A673 (cell line): ENCODE measurements around the gene PILRA. TPM values are rescaled to one million over a fixed set of nuclear protein-coding genes. Genes with fewer than 3 reads are reported as not detected.

ENCODE experiments used
- BruUV-seq: library from RNA; stranded (reverse); fragments of 400-500 nt; replicated peaks from 2 replicates; lab custom pipeline; 2021; lab: Mats Ljungman, UMichigan
- CTCF ChIA-PET: fragments of 300-600 bp; sonication (Branson Sonifier 250); formaldehyde crosslinking; loops from one replicate; lab custom pipeline; 2022; ENCODE audit warnings: antibody characterized with exemption; lab: Charles Lee
- POLR2A ChIA-PET: fragments of 300-600 bp; sonication (Branson Sonifier 250); formaldehyde crosslinking; loops from one replicate; lab custom pipeline; 2022; ENCODE audit warnings: antibody characterized with exemption; ENCODE audit not compliant: low non-redundant PET; lab: Charles Lee
- DNase-seq: peaks from one replicate; pipeline ENCODE4 v3.0.0-alpha.2; 2015; ENCODE audit warnings: low spot score
- H3K27ac ChIP-seq: fragments of 200-600 bp; sonication (generic); 2 replicates; pipeline ENCODE4 v1.5.1; 2016; ENCODE audit warnings: mixed run types, low read depth, mild to moderate bottlenecking, mixed read lengths, antibody characterized with exemption, low read length; ENCODE audit not compliant: poor library complexity, severe bottlenecking
- H3K27me3 ChIP-seq: fragments of 200-600 bp; sonication (generic); replicated peaks from 2 replicates; pipeline ENCODE4 v1.6.1; 2017; ENCODE audit warnings: mixed run types, low read depth, mild to moderate bottlenecking, mixed read lengths, antibody characterized with exemption, low read length; ENCODE audit not compliant: insufficient read depth, poor library complexity
- H3K36me3 ChIP-seq: fragments of 200-600 bp; sonication (generic); 2 replicates; pipeline ENCODE4 v1.6.1; 2016; ENCODE audit warnings: mixed run types, mild to moderate bottlenecking, mixed read lengths, antibody characterized with exemption, low read length; ENCODE audit not compliant: insufficient read depth, poor library complexity, severe bottlenecking
- H3K4me1 ChIP-seq: fragments of 200-600 bp; sonication (generic); 2 replicates; pipeline ENCODE4 v1.6.1; 2017; ENCODE audit warnings: mixed run types, mild to moderate bottlenecking, mixed read lengths, antibody characterized with exemption, low read length; ENCODE audit not compliant: insufficient read depth, poor library complexity, severe bottlenecking
- H3K4me3 ChIP-seq: fragments of 200-600 bp; sonication (generic); 2 replicates; pipeline ENCODE4 v1.5.1; 2016; ENCODE audit warnings: low read depth, mixed run types, mild to moderate bottlenecking, mixed read lengths, low read length; ENCODE audit not compliant: poor library complexity, severe bottlenecking
- H3K9me3 ChIP-seq: fragments of 200-600 bp; sonication (generic); 2 replicates; pipeline ENCODE4 v1.6.1; 2016; ENCODE audit warnings: mixed run types, low read depth, mild to moderate bottlenecking, mixed read lengths, antibody characterized with exemption, low read length; ENCODE audit not compliant: poor library complexity, severe bottlenecking
- CTCF ChIP-seq: fragments of 300-800, 200-600 bp; sonication (generic); conservative IDR thresholded peaks from 2 replicates; pipeline ENCODE4 v1.5.1; 2017; ENCODE audit warnings: low read depth, mild to moderate bottlenecking, antibody characterized with exemption, low read length, moderate library complexity, mixed read lengths
- EZH2 ChIP-seq: fragments of 200-600 bp; sonication (generic); IDR thresholded peaks from 2 replicates; pipeline ENCODE4 v1.6.1; 2017; ENCODE audit warnings: borderline replicate concordance, low read depth, mild to moderate bottlenecking, mixed read lengths, antibody characterized with exemption, low read length; ENCODE audit not compliant: poor library complexity, severe bottlenecking
- intact Hi-C: fragments of 100-400 bp; cut with micrococcal nuclease; formaldehyde crosslinking; loops from one replicate; pipeline ENCODE4 v1.10.0; 2022; ENCODE audit not compliant: unreplicated experiment
- total RNA-seq: library from RNA; stranded (reverse); gene quantifications from 2 replicates; pipeline ENCODE4 v1.2.3, GENCODE V29; 2021

Gene PILRA
- total RNA-seq, 1 experiment from 2014 or later: 1.5 TPM

GRCh38 chr7:100358027-100358856 lies 15.0 kb upstream of the PILRA start, which contains the start of gene PILRB:
TSS of gene PILRB (plus strand) at chr7:100358117. CDS start at chr7:100358303, 186 bp downstream.
- CTCF ChIA-PET: no interaction called here
- H3K36me3 ChIP-seq: peaks cover 77% of the 10 kb centered on the region

DNA sequence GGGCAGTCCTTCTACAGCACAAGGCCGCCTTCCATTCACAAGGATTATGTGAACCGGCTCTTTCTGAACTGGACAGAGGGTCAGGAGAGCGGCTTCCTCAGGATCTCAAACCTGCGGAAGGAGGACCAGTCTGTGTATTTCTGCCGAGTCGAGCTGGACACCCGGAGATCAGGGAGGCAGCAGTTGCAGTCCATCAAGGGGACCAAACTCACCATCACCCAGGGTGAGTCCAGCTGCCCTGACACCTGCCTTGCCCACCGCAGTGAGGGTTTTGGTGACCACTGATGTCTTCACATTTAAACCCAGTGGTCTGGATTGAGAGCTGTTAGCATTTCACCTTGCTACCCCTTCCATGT lies 14.5 kb upstream of the PILRA start:
- ChIA-PET POLR2A (no interaction called here), CTCF (no interaction called here)
- H3K4me3 ChIP-seq: no peak overlapping the region
- intact Hi-C loops: no loop called here
- peaks cover 73% of the 10 kb centered on the region for H3K36me3 ChIP-seq
- DNase-seq: no peak
- BruUV-seq: no TSS peak
- H3K27ac ChIP-seq: no peak overlapping the region
- no peaks in the 10 kb centered on the region for H3K4me1 ChIP-seq
- no peak for TF ChIP-seq CTCF
- TF ChIP-seq EZH2: no peak
- no peaks in the 10 kb centered on the region for H3K9me3 ChIP-seq
- H3K27me3 ChIP-seq: no peaks in the 10 kb centered on the region

More at GRCh38 chr7:100358027-100358856, 15.0 kb upstream of the PILRA start, which contains the start of gene PILRB:
- no TSS peak for BruUV-seq
- POLR2A ChIA-PET: no interaction called here
- DNase-seq: no peak
- no peak within 1 kb of the TSS for H3K4me3 ChIP-seq
- H3K4me1 ChIP-seq: no peaks in the 10 kb centered on the region
- no peaks in the 10 kb centered on the region for H3K27me3 ChIP-seq
- intact Hi-C loops: no loop called here
- H3K27ac ChIP-seq: no peak within 1 kb of the TSS
- TF ChIP-seq CTCF (no peak), EZH2 (no peak)
- H3K9me3 ChIP-seq: no peaks in the 10 kb centered on the region

DNA sequence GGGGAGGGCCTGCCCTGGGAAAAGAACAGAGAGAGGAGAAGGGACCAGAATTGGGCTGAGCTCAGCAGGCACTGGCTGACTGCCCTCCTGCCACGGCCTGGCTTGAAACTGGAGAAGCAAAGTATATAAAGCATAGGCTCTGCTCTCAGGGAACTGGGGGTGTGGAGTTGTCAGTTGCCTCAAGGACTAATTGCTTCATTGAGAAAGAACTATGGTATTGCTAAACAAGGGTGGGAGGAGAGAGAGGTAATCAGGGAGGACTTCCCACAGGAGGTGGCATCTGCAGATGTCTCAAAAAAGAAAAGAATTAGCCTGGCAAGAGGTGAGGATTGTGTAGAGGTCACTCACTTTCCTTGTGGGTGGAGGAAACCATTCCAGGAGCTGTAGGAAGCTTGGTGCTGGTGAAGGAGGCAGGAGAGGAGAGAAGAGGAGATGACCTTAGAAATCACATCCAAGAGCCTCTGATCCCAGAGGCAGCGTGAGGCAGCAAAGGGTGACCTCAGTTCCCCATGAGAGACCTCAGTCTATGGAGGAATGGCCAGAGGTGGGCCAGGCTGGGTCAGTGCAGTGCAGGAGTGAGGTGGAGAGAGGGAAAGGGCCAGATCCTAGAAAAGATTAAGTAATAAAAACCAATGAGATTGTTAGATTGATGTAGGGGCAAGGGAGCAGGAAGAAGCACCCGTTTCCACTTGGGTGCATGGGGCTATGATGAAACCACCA lies 13.0 kb upstream of the PILRA start:
- Histone ChIP-seq H3K4me3 (no peak overlapping the region), H3K4me1 (no peaks in the 10 kb centered on the region), H3K36me3 (peaks cover 62% of the 10 kb centered on the region), H3K9me3 (no peaks in the 10 kb centered on the region), H3K27ac (no peak overlapping the region), H3K27me3 (no peaks in the 10 kb centered on the region)
- BruUV-seq: no TSS peak
- no peak for TF ChIP-seq CTCF
- TF ChIP-seq EZH2: no peak
- DNase-seq: no peak
- ChIA-PET CTCF (no interaction called here), POLR2A (no interaction called here)
- intact Hi-C loops: no loop called here
